GM12874 (cell line): Measurements from ENCODE around the gene GSAP.

Source experiments
- TF ChIP-seq, protein P1 (sequence below): IDR thresholded peaks from 2 replicates; pipeline ENCODE4 v1.5.1; 2011; ENCODE audit warnings: low read depth, mild to moderate bottlenecking, control low read depth, low read length, moderate library complexity; ENCODE audit not compliant: insufficient read depth

The GSAP gene, protein sequence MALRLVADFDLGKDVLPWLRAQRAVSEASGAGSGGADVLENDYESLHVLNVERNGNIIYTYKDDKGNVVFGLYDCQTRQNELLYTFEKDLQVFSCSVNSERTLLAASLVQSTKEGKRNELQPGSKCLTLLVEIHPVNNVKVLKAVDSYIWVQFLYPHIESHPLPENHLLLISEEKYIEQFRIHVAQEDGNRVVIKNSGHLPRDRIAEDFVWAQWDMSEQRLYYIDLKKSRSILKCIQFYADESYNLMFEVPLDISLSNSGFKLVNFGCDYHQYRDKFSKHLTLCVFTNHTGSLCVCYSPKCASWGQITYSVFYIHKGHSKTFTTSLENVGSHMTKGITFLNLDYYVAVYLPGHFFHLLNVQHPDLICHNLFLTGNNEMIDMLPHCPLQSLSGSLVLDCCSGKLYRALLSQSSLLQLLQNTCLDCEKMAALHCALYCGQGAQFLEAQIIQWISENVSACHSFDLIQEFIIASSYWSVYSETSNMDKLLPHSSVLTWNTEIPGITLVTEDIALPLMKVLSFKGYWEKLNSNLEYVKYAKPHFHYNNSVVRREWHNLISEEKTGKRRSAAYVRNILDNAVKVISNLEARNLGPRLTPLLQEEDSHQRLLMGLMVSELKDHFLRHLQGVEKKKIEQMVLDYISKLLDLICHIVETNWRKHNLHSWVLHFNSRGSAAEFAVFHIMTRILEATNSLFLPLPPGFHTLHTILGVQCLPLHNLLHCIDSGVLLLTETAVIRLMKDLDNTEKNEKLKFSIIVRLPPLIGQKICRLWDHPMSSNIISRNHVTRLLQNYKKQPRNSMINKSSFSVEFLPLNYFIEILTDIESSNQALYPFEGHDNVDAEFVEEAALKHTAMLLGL

DNA sequence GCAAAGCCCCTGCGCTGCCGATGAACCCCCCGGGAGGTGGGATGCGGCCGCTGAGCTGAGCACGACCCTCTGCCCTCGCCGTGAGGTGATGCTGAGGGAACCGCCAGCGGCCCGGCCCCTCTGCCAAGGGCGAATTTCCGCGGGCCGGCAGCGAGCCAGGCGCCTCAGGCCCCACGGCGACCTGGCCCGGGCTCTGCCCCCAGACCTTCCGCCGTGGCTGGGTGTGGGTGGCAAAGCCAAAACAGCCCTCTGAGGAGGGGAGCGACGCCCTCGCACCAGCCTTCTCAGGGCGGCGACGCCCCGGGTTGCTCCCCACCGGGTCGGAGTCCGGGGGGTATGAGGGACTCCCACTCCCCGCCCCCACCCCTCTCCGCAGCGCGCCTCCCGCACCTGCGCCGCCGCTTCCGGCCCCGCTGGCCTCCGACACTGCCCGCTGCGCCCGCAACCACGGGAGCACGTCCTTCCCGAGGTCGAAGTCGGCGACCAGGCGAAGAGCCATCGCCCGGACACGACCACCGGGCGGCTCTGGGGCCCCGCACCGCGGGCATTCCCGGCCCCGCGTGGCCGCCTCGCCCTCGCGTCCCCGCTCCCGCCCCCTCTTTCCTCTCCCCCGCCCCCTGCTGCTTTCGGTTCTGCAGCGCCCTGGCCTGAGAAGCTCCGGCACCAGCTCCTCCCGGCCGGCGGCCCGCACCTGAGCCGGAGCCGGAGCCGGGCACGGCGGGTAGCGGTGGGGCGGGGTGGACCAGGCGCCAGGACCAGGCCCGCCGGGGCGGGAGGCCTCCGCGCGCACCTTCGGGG lies at the start of gene GSAP:
GSAP (minus strand) TSS at position 527 of the 798 bp plus-strand sequence; CDS start at position 499, 28 bp downstream.
- TF ChIP-seq, protein P1, sequence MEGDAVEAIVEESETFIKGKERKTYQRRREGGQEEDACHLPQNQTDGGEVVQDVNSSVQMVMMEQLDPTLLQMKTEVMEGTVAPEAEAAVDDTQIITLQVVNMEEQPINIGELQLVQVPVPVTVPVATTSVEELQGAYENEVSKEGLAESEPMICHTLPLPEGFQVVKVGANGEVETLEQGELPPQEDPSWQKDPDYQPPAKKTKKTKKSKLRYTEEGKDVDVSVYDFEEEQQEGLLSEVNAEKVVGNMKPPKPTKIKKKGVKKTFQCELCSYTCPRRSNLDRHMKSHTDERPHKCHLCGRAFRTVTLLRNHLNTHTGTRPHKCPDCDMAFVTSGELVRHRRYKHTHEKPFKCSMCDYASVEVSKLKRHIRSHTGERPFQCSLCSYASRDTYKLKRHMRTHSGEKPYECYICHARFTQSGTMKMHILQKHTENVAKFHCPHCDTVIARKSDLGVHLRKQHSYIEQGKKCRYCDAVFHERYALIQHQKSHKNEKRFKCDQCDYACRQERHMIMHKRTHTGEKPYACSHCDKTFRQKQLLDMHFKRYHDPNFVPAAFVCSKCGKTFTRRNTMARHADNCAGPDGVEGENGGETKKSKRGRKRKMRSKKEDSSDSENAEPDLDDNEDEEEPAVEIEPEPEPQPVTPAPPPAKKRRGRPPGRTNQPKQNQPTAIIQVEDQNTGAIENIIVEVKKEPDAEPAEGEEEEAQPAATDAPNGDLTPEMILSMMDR: no peak

DNA sequence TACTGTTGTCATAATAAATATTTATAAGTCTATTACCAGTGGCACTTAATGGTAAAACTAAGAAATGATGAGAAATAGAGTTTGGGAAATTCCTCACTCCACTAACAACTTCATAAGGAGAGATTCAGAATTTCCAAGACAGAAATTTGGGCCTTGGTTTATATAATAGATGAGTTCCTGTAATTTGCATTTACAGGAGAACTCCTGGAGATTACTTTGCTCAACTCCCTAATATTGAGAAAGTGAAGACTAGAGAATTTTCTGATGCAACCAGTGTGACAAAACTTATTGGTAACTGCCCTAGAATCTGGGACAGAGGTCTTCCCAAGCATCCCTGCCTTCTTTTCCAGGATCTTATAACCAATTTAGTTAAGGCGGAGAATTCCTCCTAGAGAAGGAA lies 49.1 kb upstream of the GSAP start:
- TF ChIP-seq, protein P1: no peak

DNA sequence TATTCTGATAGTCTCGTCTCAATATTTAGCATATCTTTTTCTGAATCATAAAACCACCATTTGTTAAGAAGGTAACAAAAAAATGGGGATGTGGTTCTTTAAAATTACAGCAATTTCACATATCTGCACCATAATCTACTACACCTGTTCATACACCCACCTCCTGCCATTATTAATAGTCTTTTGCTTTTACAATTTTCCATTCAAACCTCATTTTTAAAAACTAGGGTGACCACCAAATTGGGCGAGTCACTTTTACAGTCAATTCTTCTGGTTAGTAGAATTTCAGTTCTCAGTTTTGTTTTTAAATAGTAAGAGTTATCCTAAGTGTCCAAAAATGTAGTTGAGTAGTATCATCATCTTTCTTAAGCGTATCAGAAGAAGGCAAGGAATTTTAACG lies 48.4 kb upstream of the GSAP start:
- TF ChIP-seq, protein P1: no peak

DNA sequence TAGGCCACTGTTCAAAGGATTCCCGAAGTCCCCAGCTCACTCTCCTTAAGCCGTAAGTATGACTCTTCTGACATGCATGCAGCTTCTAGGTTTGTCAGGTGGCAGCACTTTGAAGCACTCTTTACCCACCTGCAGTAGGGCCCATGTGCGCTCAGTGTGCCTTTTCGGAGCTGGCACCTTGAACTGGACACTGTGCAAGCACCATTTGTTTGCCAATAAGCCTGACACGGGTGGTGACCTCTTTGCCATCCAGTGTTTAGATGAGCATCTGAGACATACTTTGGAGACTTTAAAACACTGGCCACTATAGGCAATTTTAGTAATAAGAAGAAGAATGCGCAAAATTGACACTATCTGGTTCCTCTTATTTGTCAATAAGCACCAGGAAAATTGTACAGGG lies 45.7 kb upstream of the GSAP start:
- TF ChIP-seq, protein P1: no peak

DNA sequence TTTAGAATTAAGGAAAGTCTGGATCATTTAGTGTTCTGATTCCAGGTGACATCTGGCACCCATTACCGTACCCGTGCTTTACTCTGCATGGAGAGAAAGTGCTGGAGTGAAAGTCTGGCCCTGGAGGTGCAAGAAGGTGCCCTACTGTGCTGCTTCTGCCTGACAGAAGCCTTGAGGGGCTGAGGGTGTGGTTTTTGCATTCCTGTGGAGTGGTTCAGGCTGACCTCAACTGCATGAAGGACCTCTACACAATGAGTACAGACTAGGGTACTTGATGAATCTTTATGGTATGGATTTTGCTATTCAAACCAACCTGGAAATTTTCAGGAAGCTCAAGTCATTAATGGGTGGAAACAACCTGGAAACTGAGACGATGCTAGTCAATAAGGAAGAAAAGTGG lies 45.1 kb upstream of the GSAP start:
- TF ChIP-seq, protein P1: no peak

DNA sequence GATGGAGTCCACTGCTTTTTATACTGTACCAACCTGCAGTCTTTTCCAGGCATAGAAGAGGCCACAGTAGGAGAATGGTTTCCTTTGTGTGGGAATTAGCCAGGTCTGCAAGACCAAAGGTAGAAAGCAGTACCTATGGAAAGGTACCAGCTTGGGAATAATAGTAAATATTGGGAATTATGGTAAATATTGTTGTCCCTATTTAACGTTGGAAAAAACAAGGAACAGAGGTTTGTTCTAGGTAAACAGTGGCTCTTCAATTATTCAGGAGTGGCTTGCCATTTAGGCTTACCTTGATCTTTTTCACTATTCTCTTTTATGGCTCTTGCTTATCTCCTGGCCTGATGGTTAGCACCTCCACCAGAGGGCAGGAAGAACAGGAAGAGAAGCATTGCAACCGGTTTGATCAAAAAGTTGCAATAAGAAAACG lies 43.9 kb upstream of the GSAP start:
- TF ChIP-seq, protein P1: 0 out of 2 replicates have a peak, but pooled peaks have one; percentile 8
